ENCODE measurements around the gene ZDHHC8.

The ZDHHC8 gene

DNA sequence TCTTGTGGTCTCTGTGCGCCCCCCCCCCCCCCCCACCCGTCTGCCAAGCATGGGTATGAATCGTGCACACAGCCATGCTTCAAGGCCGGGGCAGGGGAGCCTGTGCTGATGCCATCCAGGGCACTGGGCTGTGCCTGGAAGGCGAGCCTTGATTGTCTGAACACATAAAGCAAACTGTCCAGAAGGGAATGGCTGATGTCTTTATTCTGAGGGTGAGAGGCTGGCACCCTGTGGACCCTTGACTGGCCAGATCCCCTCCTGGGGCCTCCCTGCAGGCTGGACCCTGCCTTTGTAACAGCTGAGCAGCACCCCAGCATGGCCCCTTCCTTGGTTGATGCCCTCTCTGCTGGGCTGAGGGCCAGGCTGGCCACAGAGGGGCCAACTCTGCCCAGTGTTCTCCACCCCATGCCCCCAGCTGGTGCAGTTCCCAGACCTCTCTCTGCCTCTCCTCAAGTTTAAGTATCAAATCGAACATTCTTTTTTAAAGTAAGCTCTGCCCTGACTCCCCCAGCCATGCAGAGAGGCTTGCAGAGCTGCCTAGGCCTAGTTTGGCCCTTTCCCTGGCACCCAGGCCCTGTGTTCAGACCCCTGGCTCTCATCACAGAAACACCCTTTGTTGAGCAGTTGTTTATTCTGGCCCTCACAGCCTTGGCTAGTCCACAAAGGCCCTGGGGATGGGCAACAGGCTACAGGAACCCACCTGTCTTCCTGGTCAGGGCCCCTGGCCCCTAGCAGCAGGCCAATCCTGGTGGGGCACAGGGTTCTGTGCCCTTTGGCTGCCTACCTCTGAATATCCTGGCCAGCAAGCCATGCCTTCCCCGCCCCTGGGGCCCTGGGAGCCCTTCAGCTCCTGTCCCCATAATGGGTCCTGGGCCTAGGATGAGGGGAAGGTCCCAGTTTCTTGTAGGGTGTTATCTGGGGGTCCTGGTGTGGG lies 19.6 kb upstream of the ZDHHC8 start:
- TF ChIP-seq TAF1 (IDR thresholded peaks at IDR 0.05; ENCODE audit: borderline replicate concordance, low read depth, low read length) (no peak), POLR2A (IDR thresholded peaks at IDR 0.05; ENCODE audit: low read depth, low read length) (peak; percentile 55), POLR2AphosphoS5 (IDR thresholded peaks at IDR 0.05; ENCODE audit: low read depth, low read length) (peak; percentile 23; the same call in 1 of the 2 replicates)
- no peak for FAIRE-seq
- no peak for DNase-seq (ENCODE audit: insufficient read length)

GRCh38 chr22:20112623-20113511 lies 18.7 kb upstream of the ZDHHC8 start:
- no peak for TF ChIP-seq POLR2A (IDR thresholded peaks at IDR 0.05; ENCODE audit: low read depth, low read length)
- no peak for TF ChIP-seq POLR2AphosphoS5 (IDR thresholded peaks at IDR 0.05; ENCODE audit: low read depth, low read length)
- TF ChIP-seq TAF1 (IDR thresholded peaks at IDR 0.05; ENCODE audit: borderline replicate concordance, low read depth, low read length) = no peak
- FAIRE-seq (no peak), DNase-seq (ENCODE audit: insufficient read length) (no peak)

DNA sequence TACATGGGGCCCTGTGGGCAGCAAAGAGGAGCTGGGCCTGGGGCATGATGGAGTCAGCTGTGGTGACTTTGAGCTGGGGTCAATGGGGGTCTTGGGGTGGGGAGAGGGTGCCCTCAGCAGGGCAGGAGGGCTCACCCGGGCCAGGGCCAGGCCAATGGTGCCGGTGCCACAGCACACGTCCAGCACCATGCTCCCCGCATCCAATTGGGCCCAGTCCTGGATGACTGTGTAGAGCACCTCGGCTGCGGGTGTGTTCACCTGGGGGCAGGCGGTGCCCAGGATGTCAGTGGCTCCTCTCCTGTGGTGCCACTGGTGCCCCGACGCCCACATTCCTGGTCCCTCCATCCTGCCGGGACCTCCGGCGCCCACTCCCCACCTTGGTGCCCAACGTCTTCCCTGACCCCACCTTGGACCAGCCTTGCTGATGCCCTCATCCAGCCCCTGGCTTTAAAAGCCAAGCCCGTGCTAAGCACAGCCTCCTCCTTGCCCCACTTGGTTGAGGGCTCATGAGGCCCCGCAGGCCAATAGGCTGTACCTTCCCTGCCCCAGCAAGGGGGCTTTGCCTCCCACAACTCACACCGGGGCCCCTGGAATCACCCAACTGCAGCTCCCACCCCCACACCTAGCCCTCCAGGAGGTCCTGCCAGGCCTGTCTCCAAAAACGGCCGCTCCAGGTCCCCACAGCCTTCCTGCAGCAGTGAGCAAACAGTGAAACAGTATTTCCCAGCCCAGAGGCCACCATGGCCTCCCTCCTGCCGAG lies 17.9 kb upstream of the ZDHHC8 start:
- no peak; the same call in 1 of the 2 replicates for TF ChIP-seq POLR2A (IDR thresholded peaks at IDR 0.05; ENCODE audit: low read depth, low read length)
- no peak for TF ChIP-seq TAF1 (IDR thresholded peaks at IDR 0.05; ENCODE audit: borderline replicate concordance, low read depth, low read length)
- TF ChIP-seq POLR2AphosphoS5 (IDR thresholded peaks at IDR 0.05; ENCODE audit: low read depth, low read length) = no peak
- FAIRE-seq (no peak), DNase-seq (ENCODE audit: insufficient read length) (no peak)

- no peak for DNase-seq (ENCODE audit: insufficient read length)
- no peak for FAIRE-seq
- no peak for TF ChIP-seq POLR2AphosphoS5 (IDR thresholded peaks at IDR 0.05; ENCODE audit: low read depth, low read length)
- no peak for TF ChIP-seq POLR2A (IDR thresholded peaks at IDR 0.05; ENCODE audit: low read depth, low read length)
Observed at GRCh38 chr22:20114506-20115475, 16.8 kb upstream of the ZDHHC8 start.

DNA sequence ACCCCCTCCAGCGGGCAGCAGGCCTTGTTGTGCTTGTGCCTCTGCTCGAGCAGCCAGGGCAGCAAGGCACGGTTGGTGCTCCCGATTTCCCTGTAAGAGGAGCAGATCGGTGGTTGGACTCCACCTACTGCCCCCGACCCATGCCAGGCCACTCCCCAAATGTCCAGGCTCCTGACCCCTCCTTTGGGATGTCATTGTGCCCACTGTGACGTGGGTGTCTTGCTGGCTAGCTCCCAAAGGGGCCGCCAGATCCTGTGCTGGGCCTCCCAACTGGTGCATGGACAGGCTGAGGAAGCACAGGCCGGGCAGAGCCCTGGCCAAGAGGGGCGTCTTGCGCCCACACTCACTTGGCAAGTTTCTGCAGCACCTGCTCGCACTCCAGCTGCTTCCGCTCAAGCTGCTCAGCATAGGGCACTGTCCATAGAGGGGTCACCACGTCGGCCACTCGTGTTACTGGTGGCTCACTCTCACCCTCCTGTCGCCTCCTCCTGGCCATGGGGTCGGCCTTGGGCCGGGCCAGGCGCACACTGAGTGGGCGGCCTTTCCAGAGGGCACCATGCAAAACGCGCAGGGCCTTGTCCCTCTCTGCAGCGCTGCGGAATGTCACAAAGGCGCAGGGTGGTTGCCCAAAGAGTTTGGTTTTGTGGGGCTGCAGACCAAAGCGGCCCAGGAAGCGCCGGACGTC lies 15.8 kb upstream of the ZDHHC8 start, which contains the start of gene RANBP1:
Gene RANBP1, plus strand, starts transcription at position 414 of the 685 bp plus-strand sequence. Its CDS starts 81 bp downstream, at position 495.
- FAIRE-seq = no peak
- TF ChIP-seq POLR2A (IDR thresholded peaks at IDR 0.05; ENCODE audit: low read depth, low read length) (no peak), POLR2AphosphoS5 (IDR thresholded peaks at IDR 0.05; ENCODE audit: low read depth, low read length) (no peak)
- DNase-seq (ENCODE audit: insufficient read length) = no peak

GRCh38 chr22:20116376-20116950 lies 15.1 kb upstream of the ZDHHC8 start:
- FAIRE-seq = no peak

GRCh38 chr22:20116951-20117632 lies 14.5 kb upstream of the ZDHHC8 start, which contains the start of gene TRMT2A:
Gene TRMT2A (minus strand): TSS chr22:20117226. CDS start chr22:20116906, 320 bp downstream.
- DNase-seq (ENCODE audit: insufficient read length) (peak; percentile 99), FAIRE-seq (peak; percentile 98)
- no peak for TF ChIP-seq POLR2AphosphoS5 (IDR thresholded peaks at IDR 0.05; ENCODE audit: low read depth, low read length)
- TF ChIP-seq POLR2A (IDR thresholded peaks at IDR 0.05; ENCODE audit: low read depth, low read length) = peak; percentile 49; the same call in 1 of the 2 replicates
- TF ChIP-seq TAF1 (IDR thresholded peaks at IDR 0.05; ENCODE audit: borderline replicate concordance, low read depth, low read length) = peak; percentile 10

More at GRCh38 chr22:20116376-20116950, 15.1 kb upstream of the ZDHHC8 start:
- no peak for TF ChIP-seq TAF1 (IDR thresholded peaks at IDR 0.05; ENCODE audit: borderline replicate concordance, low read depth, low read length)
- no peak for TF ChIP-seq POLR2A (IDR thresholded peaks at IDR 0.05; ENCODE audit: low read depth, low read length)
- no peak for TF ChIP-seq POLR2AphosphoS5 (IDR thresholded peaks at IDR 0.05; ENCODE audit: low read depth, low read length)
- no peak for DNase-seq (ENCODE audit: insufficient read length)

GRCh38 chr22:20117633-20118299 lies 13.8 kb upstream of the ZDHHC8 start:
- DNase-seq (ENCODE audit: insufficient read length) (peak; percentile 56), FAIRE-seq (peak; percentile 87)
- peak; percentile 70; the same call in 1 of the 2 replicates for TF ChIP-seq POLR2A (IDR thresholded peaks at IDR 0.05; ENCODE audit: low read depth, low read length)
- TF ChIP-seq POLR2AphosphoS5 (IDR thresholded peaks at IDR 0.05; ENCODE audit: low read depth, low read length) = no peak; the same call in 1 of the 2 replicates
- TF ChIP-seq TAF1 (IDR thresholded peaks at IDR 0.05; ENCODE audit: borderline replicate concordance, low read depth, low read length) = peak; percentile 51; the same call in 1 of the 2 replicates
